Thyroid gland (tissue), 4 donors: ENCODE data around the gene MON2.

Source experiments
- POLR2A ChIP-seq, 2 donors: fragments of 450-650 bp; IDR thresholded peaks; one replicate each; pipeline ENCODE4 v1.6.1; 2017; ENCODE audit warnings: antibody characterized with exemption in 2 of 2, mild to moderate bottlenecking in 2 of 2, moderate library complexity in 1 of 2
- TF ChIP-seq, protein P1 (sequence below), 6 experiments: fragments of 200-600 bp in 3 of 6; fragments of 450-650 bp in 3 of 6; sonication (generic) in 3 of 6; IDR thresholded peaks; one replicate each; pipeline ENCODE4 v1.5.1; 2016 to 2019; ENCODE audit warnings: antibody characterized with exemption in 6 of 6, mild to moderate bottlenecking in 2 of 6, inconsistent platforms in 1 of 6, moderate library complexity in 1 of 6

DNA sequence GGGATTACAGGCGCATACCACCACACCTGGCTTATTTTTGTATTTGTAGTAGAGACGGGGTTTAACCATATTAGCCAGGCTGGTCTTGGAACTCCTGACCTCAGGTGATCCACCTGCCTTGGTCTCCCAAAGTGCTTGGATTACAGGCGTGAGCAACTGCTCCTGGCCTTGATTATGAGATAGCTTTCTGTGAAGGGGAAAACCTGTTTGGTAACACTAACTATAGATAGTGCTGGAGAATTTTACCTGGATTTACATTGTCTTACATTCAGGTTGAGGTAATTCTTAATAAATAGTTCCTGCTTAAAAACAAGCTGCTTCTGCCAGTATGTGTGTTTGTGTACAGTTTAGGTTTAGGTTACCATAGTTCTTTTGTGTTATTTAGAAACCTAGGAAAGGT lies 77.1 kb downstream of the MON2 start:
- TF ChIP-seq, protein P1, sequence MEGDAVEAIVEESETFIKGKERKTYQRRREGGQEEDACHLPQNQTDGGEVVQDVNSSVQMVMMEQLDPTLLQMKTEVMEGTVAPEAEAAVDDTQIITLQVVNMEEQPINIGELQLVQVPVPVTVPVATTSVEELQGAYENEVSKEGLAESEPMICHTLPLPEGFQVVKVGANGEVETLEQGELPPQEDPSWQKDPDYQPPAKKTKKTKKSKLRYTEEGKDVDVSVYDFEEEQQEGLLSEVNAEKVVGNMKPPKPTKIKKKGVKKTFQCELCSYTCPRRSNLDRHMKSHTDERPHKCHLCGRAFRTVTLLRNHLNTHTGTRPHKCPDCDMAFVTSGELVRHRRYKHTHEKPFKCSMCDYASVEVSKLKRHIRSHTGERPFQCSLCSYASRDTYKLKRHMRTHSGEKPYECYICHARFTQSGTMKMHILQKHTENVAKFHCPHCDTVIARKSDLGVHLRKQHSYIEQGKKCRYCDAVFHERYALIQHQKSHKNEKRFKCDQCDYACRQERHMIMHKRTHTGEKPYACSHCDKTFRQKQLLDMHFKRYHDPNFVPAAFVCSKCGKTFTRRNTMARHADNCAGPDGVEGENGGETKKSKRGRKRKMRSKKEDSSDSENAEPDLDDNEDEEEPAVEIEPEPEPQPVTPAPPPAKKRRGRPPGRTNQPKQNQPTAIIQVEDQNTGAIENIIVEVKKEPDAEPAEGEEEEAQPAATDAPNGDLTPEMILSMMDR (IDR thresholded peaks at IDR 0.05), result no peak
- TF ChIP-seq POLR2A (IDR thresholded peaks at IDR 0.05), result no peak
